SK-N-SH treated with all-trans-retinoic acid at 6 μM for 48 hours (cell line): Measurements from ENCODE around the gene FNDC3B.
A peak's percentile ranks its signal among the peaks of the same experiment; 100 is the strongest.

Experiments
- ATAC-seq: fragments of 200-7000 bp; cut with Tn5 transposase; 3 replicates; pipeline ENCODE4 v1.9.1; 2020; ENCODE audit warnings: mild to moderate bottlenecking, moderate library complexity
- ARNTL ChIP-seq: fragments of 450-650 bp; formaldehyde crosslinking; IDR thresholded peaks from 2 replicates; pipeline ENCODE4 v1.5.0; 2020; ENCODE audit warnings: low read depth, mild to moderate bottlenecking, moderate library complexity, borderline replicate concordance
- BACH2 ChIP-seq: fragments of 250-450 bp; sonication (Bioruptor Pico); IDR thresholded peaks from 2 replicates; pipeline ENCODE4 v1.9.0; 2021; ENCODE audit warnings: mild to moderate bottlenecking, borderline replicate concordance
- CREB5 ChIP-seq: fragments of 250-450 bp; sonication (Bioruptor Pico); IDR thresholded peaks from 2 replicates; pipeline ENCODE4 v1.5.1; 2020; ENCODE audit warnings: low read depth, mild to moderate bottlenecking, moderate library complexity
- CSRNP3 ChIP-seq: fragments of 250-450 bp; sonication (Bioruptor Pico); IDR thresholded peaks from 2 replicates; pipeline ENCODE4 v1.5.1; 2021; ENCODE audit warnings: mild to moderate bottlenecking, moderate library complexity
- ESRRG ChIP-seq: fragments of 250-450 bp; sonication (Bioruptor Pico); IDR thresholded peaks from 2 replicates; pipeline ENCODE4 v1.6.1; 2021; ENCODE audit warnings: mild to moderate bottlenecking
- GLIS3 ChIP-seq: fragments of 250-450 bp; sonication (Bioruptor Pico); IDR thresholded peaks from 2 replicates; pipeline ENCODE4 v1.5.0; 2020; ENCODE audit warnings: mild to moderate bottlenecking, moderate library complexity
- ISL1 ChIP-seq: fragments of 250-450 bp; sonication (Bioruptor Pico); IDR thresholded peaks from 2 replicates; pipeline ENCODE4 v2.1.2; 2022; ENCODE audit warnings: mild to moderate bottlenecking, moderate library complexity
- OSR1 ChIP-seq: fragments of 250-450 bp; sonication (Bioruptor Pico); IDR thresholded peaks from 2 replicates; pipeline ENCODE4 v1.8.0; 2022; ENCODE audit warnings: moderate library complexity, mild to moderate bottlenecking, inconsistent platforms
- PATZ1 ChIP-seq: fragments of 250-450 bp; sonication (Bioruptor Pico); IDR thresholded peaks from 2 replicates; pipeline ENCODE4 v1.8.0; 2020; ENCODE audit warnings: mild to moderate bottlenecking, moderate library complexity, borderline replicate concordance
- POU6F1 ChIP-seq: fragments of 250-450 bp; sonication (Bioruptor Pico); IDR thresholded peaks from 2 replicates; pipeline ENCODE4 v1.8.0; 2021; ENCODE audit warnings: low read depth, mild to moderate bottlenecking, moderate library complexity, borderline replicate concordance
- PPARA ChIP-seq: fragments of 250-450 bp; sonication (Bioruptor Pico); IDR thresholded peaks from 2 replicates; pipeline ENCODE4 v1.5.0; 2020; ENCODE audit warnings: mild to moderate bottlenecking, borderline replicate concordance
- RARB ChIP-seq: fragments of 250-450 bp; sonication (Bioruptor Pico); IDR thresholded peaks from 2 replicates; pipeline ENCODE4 v1.8.0; 2021; ENCODE audit warnings: mild to moderate bottlenecking, moderate library complexity
- SNAI2 ChIP-seq: fragments of 250-450 bp; sonication (Bioruptor Pico); IDR thresholded peaks from 2 replicates; pipeline ENCODE4 v1.5.0; 2020; ENCODE audit warnings: mild to moderate bottlenecking, moderate library complexity
- TCF4 ChIP-seq: fragments of 250-450 bp; sonication (Bioruptor Pico); IDR thresholded peaks from 2 replicates; pipeline ENCODE4 v1.8.0; 2021; ENCODE audit warnings: mild to moderate bottlenecking, moderate library complexity, borderline replicate concordance
- TOX ChIP-seq: fragments of 250-450 bp; sonication (Bioruptor Pico); IDR thresholded peaks from 2 replicates; pipeline ENCODE4 v1.8.0; 2021; ENCODE audit warnings: mild to moderate bottlenecking, moderate library complexity, borderline replicate concordance
- TSHZ2 ChIP-seq: fragments of 250-450 bp; sonication (Bioruptor Pico); IDR thresholded peaks from 2 replicates; pipeline ENCODE4 v1.5.0; 2020; ENCODE audit warnings: mild to moderate bottlenecking, moderate library complexity
- ZC3H10 ChIP-seq: fragments of 250-450 bp; sonication (Bioruptor Pico); IDR thresholded peaks from 2 replicates; pipeline ENCODE4 v1.5.1; 2021; ENCODE audit warnings: mild to moderate bottlenecking, moderate library complexity
- ZFP3 ChIP-seq: fragments of 250-450 bp; sonication (Bioruptor Pico); IDR thresholded peaks from 2 replicates; pipeline ENCODE4 v1.5.0; 2020; ENCODE audit warnings: mild to moderate bottlenecking, moderate library complexity
- ZFP30 ChIP-seq: fragments of 450-650 bp; formaldehyde crosslinking; IDR thresholded peaks from 2 replicates; pipeline ENCODE4 v1.5.0; 2022; ENCODE audit warnings: mild to moderate bottlenecking, moderate library complexity
- ZNF565 ChIP-seq: fragments of 450-650 bp; formaldehyde crosslinking; conservative IDR thresholded peaks from 2 replicates; pipeline ENCODE4 v1.5.0; 2020; ENCODE audit warnings: low read depth, mild to moderate bottlenecking, moderate library complexity
- ZNF8 ChIP-seq: fragments of 450-650 bp; formaldehyde crosslinking; IDR thresholded peaks from 2 replicates; pipeline ENCODE4 v1.5.0; 2020; ENCODE audit warnings: mild to moderate bottlenecking, moderate library complexity

Gene FNDC3B

GRCh38 chr3:172189987-172190603 is 150.7 kb downstream of the FNDC3B start:
- ATAC-seq: peak; percentile 76
- TF ChIP-seq ZNF565 (CRISPR knock-in tag) (no peak), ISL1 (CRISPR knock-in tag) (0 out of 2 replicates have a peak, but pooled peaks have one; percentile 16)
- TF ChIP-seq, all 23 proteins: peak for 1

GRCh38 chr3:172190980-172191379 is 151.6 kb downstream of the FNDC3B start:
- TF ChIP-seq CSRNP3 (no peak), TSHZ2 (no peak), ZFP3 (CRISPR knock-in tag) (no peak), ARNTL (CRISPR knock-in tag) (no peak), POU6F1 (CRISPR knock-in tag) (no peak), PPARA (CRISPR knock-in tag) (no peak), RARB (CRISPR knock-in tag) (no peak), TOX (no peak), OSR1 (CRISPR knock-in tag) (no peak), CREB5 (CRISPR knock-in tag) (no peak), SNAI2 (no peak), ISL1 (CRISPR knock-in tag) (no peak), TCF4 (CRISPR knock-in tag) (no peak), ZC3H10 (CRISPR knock-in tag) (no peak), ZNF8 (no peak), BACH2 (CRISPR knock-in tag) (no peak)
- TF ChIP-seq, all 23 proteins: peak for 0
- no peak for ATAC-seq

GRCh38 chr3:172191629-172192028 is 152.3 kb downstream of the FNDC3B start:
- TF ChIP-seq ZNF8 (no peak), SNAI2 (no peak), ARNTL (CRISPR knock-in tag) (no peak), TOX (no peak), GLIS3 (CRISPR knock-in tag) (no peak), ZC3H10 (CRISPR knock-in tag) (no peak), ESRRG (CRISPR knock-in tag) (no peak), TSHZ2 (no peak), ZFP3 (CRISPR knock-in tag) (no peak), ZFP30 (CRISPR knock-in tag) (no peak), PPARA (CRISPR knock-in tag) (no peak), ZNF565 (CRISPR knock-in tag) (no peak), POU6F1 (CRISPR knock-in tag) (no peak), BACH2 (CRISPR knock-in tag) (no peak), PATZ1 (no peak), OSR1 (CRISPR knock-in tag) (no peak), TCF4 (CRISPR knock-in tag) (no peak)
- ATAC-seq: no peak
